T47D (cell line): Measurements from ENCODE around the gene SLC16A13.
"Not testable (repeated sequence)": the region's sequence is repeated elsewhere in the genome, so short reads cannot be mapped to it uniquely, and the experiment has no call there.

Source experiments
- DNase-seq, 2 experiments: peaks; one replicate each; pipeline versions ENCODE4 v3.0.0 to v3.0.0-alpha.2; 2011 to 2012; ENCODE audit warnings: low read depth in 1 of 2, low spot score in 1 of 2
- JUND ChIP-seq: IDR thresholded peaks from 2 replicates; pipeline ENCODE4 v1.6.1; 2012; ENCODE audit warnings: low read depth
- in situ Hi-C: cut with HindIII; loops from 2 replicates; pipeline ENCODE4 v1.10.0; 2016; ENCODE audit warnings: low sequenced_read_pairs, low pct_unique_long_range_greater_than_20kb

SLC16A13 gene

GRCh38 chr17:7043497-7044198, 7.8 kb downstream of the SLC16A13 start, which contains the start of gene SLC16A11:
Gene SLC16A11, minus strand, starts transcription at chr17:7044092. Its CDS starts 579 bp downstream, at chr17:7043513.
- TF ChIP-seq JUND: no peak
- in situ Hi-C loops: no loop called here
- DNase-seq: no peak

DNA sequence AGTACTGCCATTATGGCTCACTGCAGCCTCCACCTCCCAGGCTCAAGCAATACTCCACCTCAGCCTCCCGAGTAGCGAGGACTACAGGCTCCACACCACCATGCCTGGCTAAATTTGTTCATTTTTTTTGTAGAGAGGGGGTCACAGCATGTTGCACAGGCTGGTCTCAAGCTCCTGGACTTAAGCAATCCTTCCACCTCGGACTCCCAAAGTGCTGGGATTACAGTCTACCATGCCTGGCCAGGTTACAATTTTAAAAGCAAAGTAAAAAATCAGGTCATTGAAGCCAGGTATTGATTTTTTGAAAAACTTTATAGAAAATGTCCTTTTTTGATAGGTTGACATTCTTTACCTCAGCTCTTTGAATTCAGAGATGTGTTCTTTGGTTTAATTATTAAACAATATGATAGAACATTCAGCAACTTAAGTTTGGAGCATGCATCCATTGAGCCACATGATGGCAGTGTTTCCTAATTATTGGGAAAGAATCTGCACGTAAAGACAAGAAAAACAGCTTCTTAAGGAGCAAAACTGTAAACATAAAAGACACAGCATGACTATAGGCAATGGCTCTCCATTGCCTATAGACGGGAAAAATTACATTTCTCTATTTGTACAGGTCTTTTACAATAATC, 9.8 kb downstream of the SLC16A13 start:
- TF ChIP-seq JUND: no peak
- peak; percentile 48 to 80 for DNase-seq
- in situ Hi-C loops: no loop called here

GRCh38 chr17:7046127-7046724, 10.4 kb downstream of the SLC16A13 start:
- TF ChIP-seq JUND: no peak
- in situ Hi-C loops: no loop called here

DNA sequence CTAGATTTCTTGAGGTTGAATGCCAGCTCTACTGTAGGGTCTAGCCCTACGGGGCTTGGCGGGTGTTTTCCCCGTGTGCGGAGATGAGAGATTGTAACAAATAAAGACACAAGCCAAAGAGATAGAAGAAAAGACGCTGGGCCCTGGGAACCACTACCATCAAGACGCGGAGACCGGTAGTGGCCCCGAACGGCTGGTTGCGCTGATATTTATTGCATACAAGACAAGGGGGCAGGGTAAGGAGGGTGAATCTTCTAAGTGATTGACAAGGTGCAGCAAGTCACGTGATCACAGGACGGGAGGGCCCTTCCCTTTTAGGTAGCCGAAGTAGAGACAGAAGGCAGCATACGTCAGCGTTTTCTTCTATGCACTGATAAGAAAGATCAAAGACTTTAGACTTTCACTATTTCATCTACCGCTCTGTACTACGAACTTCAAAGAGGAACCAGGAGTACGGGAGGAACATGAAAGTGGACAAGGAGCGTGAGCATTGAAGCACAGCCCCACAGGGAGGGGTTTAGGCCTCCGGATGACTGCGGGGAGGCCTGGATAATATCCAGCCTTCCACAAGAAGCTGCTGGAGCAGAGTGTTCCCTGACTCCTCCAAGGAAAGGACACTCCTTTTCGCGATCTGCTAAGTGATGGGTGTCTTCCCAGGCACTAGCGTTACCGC, 11.0 kb downstream of the SLC16A13 start:
- DNase-seq, in situ Hi-C loops: not testable (repeated sequence)

More at GRCh38 chr17:7046127-7046724, 10.4 kb downstream of the SLC16A13 start:
- peak; percentile 51 to 91 for DNase-seq

DNA sequence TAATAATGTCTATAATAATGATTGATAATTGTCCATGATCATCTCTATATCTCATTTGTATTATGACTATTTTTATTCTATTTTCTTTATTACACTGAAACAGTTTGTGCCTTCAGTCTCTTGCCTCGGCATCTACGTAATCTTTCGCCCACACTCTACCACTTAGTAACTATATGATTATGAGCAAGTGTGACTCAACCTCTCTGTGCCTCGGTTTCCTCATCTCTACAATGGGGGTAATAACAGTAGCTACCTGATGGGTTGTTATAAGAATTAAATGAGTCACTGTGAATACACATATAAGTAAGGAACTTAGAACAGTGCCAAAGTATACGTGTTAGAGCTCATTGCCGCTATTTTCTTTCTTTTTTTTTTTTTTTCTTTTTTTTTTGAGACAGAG, 11.8 kb downstream of the SLC16A13 start:
- no peak for DNase-seq
- in situ Hi-C loops: no loop called here
- TF ChIP-seq JUND: no peak

DNA sequence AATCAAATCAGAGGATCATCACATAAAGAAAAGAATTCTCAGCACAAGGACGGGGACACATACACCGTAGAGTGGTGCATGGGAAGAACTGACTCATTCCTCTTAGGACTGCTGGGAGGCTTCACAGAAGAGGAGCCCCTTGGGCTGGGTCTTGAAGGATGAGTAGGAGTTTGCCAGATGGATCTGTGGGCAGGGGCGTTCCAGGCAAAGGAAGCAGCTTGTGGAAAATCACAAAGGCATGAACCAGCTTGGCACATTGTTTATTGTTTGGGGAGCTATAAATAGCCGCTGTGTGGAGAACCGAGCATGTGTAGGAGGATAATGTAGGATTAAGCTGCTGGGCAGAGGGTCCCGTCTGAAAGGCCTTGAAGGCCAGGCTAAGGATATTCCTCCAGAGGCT, 13.2 kb downstream of the SLC16A13 start:
- in situ Hi-C loops: no loop called here
- no peak for TF ChIP-seq JUND
- no peak for DNase-seq

- DNase-seq, in situ Hi-C loops: not testable (repeated sequence)
Observed at GRCh38 chr17:7050583-7050982, 14.8 kb downstream of the SLC16A13 start.

GRCh38 chr17:7056386-7056785, 20.6 kb downstream of the SLC16A13 start:
- DNase-seq: no peak
- in situ Hi-C loops: no loop called here
- no peak for TF ChIP-seq JUND

- no peak for DNase-seq
- no peak for TF ChIP-seq JUND
Observed at GRCh38 chr17:7058831-7059447, 23.1 kb downstream of the SLC16A13 start.

DNA sequence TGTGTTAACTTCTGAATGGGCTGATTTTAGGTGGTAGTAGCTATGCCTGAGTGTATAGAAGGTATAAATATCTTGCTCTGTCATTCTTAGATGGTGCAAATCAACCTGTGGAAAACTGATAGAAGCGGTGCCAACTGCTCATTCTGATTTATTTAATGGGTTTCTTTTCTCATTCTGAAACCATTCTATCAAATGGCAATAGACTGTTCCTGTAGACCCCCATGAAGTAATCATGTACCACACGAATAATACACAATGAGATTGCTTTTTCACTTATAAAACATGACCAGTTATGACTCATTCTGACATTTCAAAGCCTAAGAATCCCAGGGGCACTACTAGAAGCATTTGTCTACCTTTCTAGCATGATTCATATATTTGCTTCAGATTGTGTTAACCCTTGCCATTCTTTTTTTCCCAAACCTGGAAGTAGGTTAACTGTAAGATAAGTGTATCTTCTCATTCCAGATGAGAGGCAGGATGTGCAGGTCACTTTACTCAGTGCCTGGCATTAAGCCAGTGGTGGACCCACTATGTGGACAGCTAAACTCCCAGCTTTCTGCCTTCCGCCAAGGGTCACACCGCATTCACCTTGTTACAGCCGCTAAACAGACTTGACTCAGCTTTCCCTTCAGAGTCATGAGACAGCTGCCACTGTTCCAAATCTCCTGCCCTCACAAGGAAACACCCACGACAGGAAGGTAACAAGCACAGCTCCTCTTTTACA, 24.5 kb downstream of the SLC16A13 start:
- in situ Hi-C loops: no loop called here
- no peak for TF ChIP-seq JUND
- no peak for DNase-seq

More at GRCh38 chr17:7058831-7059447, 23.1 kb downstream of the SLC16A13 start:
- in situ Hi-C loops: no loop called here

GRCh38 chr17:7063518-7064094, 27.8 kb downstream of the SLC16A13 start:
- DNase-seq: no peak

More at GRCh38 chr17:7063518-7064094, 27.8 kb downstream of the SLC16A13 start:
- in situ Hi-C loops: no loop called here
- no peak for TF ChIP-seq JUND
